ENCODE data around the gene NCMAP. TPM values are rescaled to one million over a fixed set of nuclear protein-coding genes. Genes with fewer than 3 reads are reported as not detected.

Gene NCMAP
- total RNA-seq, 4 donors from 2014 or later, result 0.12 to 0.19 TPM; not detected in 2

GRCh38 chr1:24551290-24551959, 4.5 kb upstream of the NCMAP start:
- Histone ChIP-seq H3K4me3 (no peak overlapping the region), H3K27ac (no peak overlapping the region), H3K9me3 (no peaks in the 10 kb centered on the region), H3K27me3 (peaks cover 0 to 38% (median 0%) of the 10 kb centered on the region in 4 donors), H3K36me3 (no peaks in the 10 kb centered on the region), H3K4me1 (peaks cover 7 to 12% (median 8%) of the 10 kb centered on the region in 3 donors)
- no peak for TF ChIP-seq POLR2A (IDR thresholded peaks at IDR 0.05)
- no peak for TF ChIP-seq CTCF (IDR thresholded peaks at IDR 0.05)
- intact Hi-C loops (cut with DNase I), result no loop called here
- WGBS, 2 donors, result 63% methylated on average over 13 of the region's 13 CpGs
- DNase-seq, result no peak

- no peak for DNase-seq
- Histone ChIP-seq H3K4me1 (peaks cover 7 to 13% (median 8%) of the 10 kb centered on the region in 3 donors), H3K27me3 (peaks cover 0 to 44% (median 0%) of the 10 kb centered on the region in 4 donors), H3K9me3 (no peaks in the 10 kb centered on the region), H3K4me3 (no peak overlapping the region), H3K36me3 (no peaks in the 10 kb centered on the region), H3K27ac (no peak overlapping the region)
- intact Hi-C loops (cut with DNase I), result no loop called here
- 70 to 74% methylated on average over 9 to 10 of the region's 10 CpGs for WGBS, 2 donors
- TF ChIP-seq CTCF (IDR thresholded peaks at IDR 0.05) (no peak), POLR2A (IDR thresholded peaks at IDR 0.05) (no peak)
Measured at GRCh38 chr1:24551960-24552571, 3.8 kb upstream of the NCMAP start.

GRCh38 chr1:24553931-24554330, 2.0 kb upstream of the NCMAP start:
- Histone ChIP-seq H3K27me3 (peaks cover 0 to 55% (median 0%) of the 10 kb centered on the region in 4 donors), H3K4me3 (no peak overlapping the region), H3K9me3 (no peaks in the 10 kb centered on the region), H3K4me1 (peaks cover 7 to 14% (median 8%) of the 10 kb centered on the region in 3 donors), H3K27ac (no peak overlapping the region), H3K36me3 (no peaks in the 10 kb centered on the region)
- intact Hi-C loops (cut with DNase I), result no loop called here
- DNase-seq, result no peak
- TF ChIP-seq CTCF (IDR thresholded peaks at IDR 0.05) (no peak), POLR2A (IDR thresholded peaks at IDR 0.05) (no peak)
- WGBS, 2 donors, result 83 to 100% methylated on average over 2 to 3 of the region's 3 CpGs

GRCh38 chr1:24554714-24555113, 1.2 kb upstream of the NCMAP start:
- no peak overlapping the region for H3K27ac ChIP-seq
- TF ChIP-seq POLR2A (IDR thresholded peaks at IDR 0.05) (no peak), CTCF (IDR thresholded peaks at IDR 0.05) (no peak)
- no peaks in the 10 kb centered on the region for H3K36me3 ChIP-seq
- intact Hi-C loops (cut with DNase I), result no loop called here
- H3K4me1 ChIP-seq, result peaks cover 7 to 21% (median 8%) of the 10 kb centered on the region in 3 donors
- DNase-seq, result no peak
- no peak overlapping the region for H3K4me3 ChIP-seq
- H3K9me3 ChIP-seq, result no peaks in the 10 kb centered on the region
- H3K27me3 ChIP-seq, result peaks cover 0 to 55% (median 0%) of the 10 kb centered on the region in 4 donors
- 89 to 93% methylated on average over 1 to 3 of the region's 4 CpGs for WGBS, 2 donors

- DNase-seq, result no peak
- H3K27ac ChIP-seq, result no peak overlapping the region
- no peak for TF ChIP-seq CTCF (IDR thresholded peaks at IDR 0.05)
- no peak for TF ChIP-seq POLR2A (IDR thresholded peaks at IDR 0.05)
- H3K27me3 ChIP-seq, result peaks cover 0 to 59% (median 0%) of the 10 kb centered on the region in 4 donors
- peaks cover 7 to 21% (median 8%) of the 10 kb centered on the region in 3 donors for H3K4me1 ChIP-seq
- peak overlapping the region; percentile 22 to 65 (median 34) for H3K4me3 ChIP-seq
- WGBS, 2 donors, result 55 to 74% methylated on average over 4 to 8 of the region's 19 CpGs
- no peaks in the 10 kb centered on the region for H3K9me3 ChIP-seq
- H3K36me3 ChIP-seq, result no peaks in the 10 kb centered on the region
- intact Hi-C loops (cut with DNase I), result no loop called here
Measured at GRCh38 chr1:24556414-24556795, 518 bp downstream of the NCMAP start.
